Right lung (tissue), 5 donors: ENCODE measurements around the gene WDR62. TPM values are rescaled to one million over a fixed set of nuclear protein-coding genes. Genes with fewer than 3 reads are reported as not detected.
"Not testable (repeated sequence)": the region's sequence is repeated elsewhere in the genome, so short reads cannot be mapped to it uniquely, and the experiment has no call there.

Experiments used
- DNase-seq, 2 donors: peaks; one replicate each; pipeline ENCODE4 v3.0.0-alpha.2; 2013
- polyA plus RNA-seq, 5 donors: library from polyadenylated mRNA; unstranded; fragments of 120-200 nt; gene quantifications; one replicate each; pipeline versions ENCODE4 v1.2.1 to v1.2.3, GENCODE V29; 2013; ENCODE audit warnings: inconsistent platforms in 1 of 5, low replicate concordance in 1 of 5; ENCODE audit not compliant: insufficient read length in 5 of 5, insufficient read depth in 1 of 5

The WDR62 gene
- polyA plus RNA-seq, 5 donors, result 4.3 to 6.0 (median 4.9) TPM

DNA sequence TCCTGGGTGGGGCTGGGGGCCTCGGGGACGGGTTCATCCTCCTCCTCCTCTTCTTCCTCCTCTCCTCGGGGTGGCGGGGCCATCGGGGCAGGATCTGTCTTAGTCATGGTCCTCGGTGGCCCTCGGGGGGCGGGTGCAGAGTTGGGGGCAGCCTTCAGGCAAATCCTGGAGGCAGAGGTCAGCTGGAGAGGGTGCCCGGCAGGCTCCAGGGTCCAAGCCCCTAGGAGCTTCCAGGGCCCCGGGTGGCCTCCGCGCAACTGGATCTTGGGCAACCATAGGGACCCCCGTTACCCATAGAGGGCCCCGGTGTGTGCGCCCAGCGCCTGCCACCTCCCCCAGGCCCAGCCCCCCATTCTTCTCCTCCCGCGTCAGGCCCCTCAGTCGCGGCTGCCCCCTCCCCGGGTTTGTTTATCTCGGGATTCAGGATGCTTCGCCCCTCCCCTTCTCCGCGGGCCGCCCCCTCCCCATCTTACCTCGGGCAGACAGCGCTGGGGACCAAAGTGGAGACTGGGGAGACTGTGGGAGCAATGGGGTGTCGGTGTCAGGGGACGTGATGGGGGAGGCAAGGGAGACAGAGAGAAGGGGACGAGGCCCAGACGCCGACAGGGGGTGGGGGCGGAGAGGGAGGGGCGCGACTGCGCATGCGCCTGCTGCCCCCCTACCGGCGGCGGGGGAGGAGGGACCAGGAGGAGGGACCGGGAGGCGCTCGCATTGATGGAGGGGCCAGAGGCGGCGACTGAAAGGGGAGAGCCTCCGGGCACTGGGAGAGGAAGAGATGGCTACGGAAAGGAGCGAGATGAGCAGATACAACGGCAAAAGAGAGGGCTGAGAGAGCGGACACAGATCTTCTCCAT lies 22.2 kb upstream of the WDR62 start, which contains the start of gene CLIP3:
Gene CLIP3 (minus strand): TSS at position 623 of the 854 bp plus-strand sequence. CDS start 516 bp downstream, at position 107.
- DNase-seq, result peak; percentile 65 to 69

DNA sequence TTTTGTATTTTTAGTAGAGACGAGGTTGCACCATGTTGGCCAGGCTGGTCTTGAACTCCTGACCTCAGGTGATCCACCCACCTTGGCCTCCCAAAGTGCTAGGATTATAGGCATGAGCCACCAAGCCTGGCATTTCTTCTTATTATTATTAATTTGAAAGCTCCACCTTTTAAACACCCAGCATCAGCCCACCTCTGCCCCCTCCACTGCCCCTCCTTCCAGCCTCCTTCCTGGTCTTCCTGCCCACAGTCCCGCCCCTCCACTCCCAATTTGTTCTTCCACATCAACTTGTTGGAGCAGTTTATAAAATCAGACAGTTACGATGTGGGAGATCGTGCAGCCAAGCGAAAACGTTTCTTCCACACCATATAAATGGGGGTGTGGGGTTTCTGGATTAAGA lies 14.2 kb upstream of the WDR62 start:
- no peak for DNase-seq

DNA sequence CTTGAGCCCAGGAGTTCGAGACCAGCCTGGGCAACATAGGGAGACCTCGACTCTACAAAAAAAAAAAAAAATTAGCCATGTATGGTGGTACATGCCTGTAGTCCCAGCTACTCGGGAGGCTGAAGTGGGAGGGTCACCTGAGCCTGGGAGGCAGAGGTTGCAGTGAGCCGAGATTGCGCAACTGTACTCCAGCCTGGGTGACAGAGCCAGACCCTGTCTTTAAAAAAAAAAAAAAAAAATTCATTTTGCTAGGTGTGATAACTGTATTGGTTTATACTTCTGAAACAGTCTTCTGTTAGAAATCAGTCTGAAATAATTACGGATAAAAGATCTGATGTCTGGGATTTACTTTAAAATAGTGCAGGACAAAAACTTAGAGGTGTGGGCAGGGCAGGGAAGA lies 13.6 kb upstream of the WDR62 start:
- not testable (repeated sequence) for DNase-seq

DNA sequence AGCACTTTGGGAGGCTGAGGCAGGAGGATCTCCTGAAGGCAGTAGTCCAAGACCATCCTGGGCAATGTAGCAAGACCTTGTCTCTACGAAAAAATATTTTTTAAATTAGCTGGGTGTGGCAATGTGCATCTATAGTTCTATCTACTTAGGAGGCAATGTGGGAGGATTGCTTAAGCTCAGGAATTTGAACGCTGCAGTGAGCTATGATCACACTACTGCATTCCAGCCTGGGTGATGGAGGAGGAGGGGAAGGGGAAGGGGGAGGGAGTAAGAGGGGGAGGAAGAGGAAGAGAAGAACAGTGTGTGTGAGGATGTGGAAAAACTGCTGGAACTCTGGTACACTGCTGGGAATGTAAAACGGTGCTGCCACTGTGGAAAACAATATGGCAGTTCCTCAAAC lies 12.9 kb upstream of the WDR62 start:
- peak in 1 of 2 donors; percentile 13 for DNase-seq

DNA sequence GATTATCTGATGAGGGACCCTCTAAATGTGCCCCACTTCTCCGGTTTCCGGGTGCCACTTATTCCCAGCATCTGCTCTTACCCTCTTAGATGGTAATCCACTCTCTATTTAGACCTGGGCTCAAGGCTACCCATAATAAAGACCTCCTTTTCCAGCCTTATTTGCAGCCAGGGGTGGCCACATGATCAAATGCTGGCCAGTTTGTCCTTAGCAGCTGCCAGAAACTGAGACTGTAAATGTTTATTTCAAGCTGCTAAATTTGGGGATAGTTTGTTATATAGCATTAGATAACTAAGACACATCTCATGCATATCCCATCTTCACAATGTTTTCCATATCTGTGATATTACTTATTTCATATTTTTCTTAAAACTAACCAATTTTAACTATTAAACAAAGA lies 10.7 kb upstream of the WDR62 start:
- DNase-seq, result no peak

DNA sequence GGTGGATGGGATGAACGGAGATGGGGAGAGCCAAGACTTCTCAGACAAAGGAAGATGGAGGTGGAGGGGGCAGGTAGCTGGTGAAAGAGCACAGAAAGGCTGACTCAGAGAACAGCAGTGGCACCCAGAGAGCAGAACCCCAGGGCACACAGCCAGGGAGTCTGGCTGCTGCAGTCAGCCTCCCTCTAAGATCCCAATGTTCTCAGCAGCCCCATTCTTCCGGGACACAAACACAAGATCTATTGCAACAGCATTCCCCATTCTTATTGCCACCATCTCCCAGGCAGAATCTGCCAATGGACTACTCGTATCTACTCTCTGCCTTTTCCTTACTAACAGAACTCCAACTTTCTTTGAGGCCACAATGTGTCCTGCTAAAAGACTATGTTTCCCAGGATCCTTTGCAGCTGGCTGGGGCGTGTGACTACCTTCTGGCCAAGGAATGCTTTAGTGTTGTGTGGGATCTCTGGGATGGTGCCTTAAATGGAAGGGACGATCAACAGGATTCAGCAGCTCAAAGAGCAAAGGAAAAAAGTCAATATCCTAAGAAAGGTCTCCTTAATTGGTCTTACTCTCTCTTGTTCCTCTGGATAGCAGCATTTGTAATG lies 8.2 kb upstream of the WDR62 start:
- no peak for DNase-seq

DNA sequence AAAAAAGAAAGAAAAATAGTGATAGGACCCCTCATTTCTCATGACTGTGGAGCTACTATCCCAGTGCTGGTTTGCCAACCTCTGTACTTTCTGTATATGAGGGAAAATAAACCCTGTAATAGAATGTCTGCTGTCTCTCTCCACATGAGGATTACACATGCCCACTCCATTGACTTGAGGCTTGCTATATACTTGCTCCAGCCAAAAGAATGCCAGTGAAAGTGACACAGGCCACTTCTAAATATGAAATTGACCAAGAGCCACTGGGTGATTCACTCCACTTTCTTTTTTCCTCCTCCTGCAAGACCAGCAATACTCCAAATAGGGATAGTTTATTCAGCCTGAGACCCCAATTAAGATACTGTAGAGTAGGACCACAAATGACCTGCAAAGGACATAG lies 6.9 kb upstream of the WDR62 start:
- no peak for DNase-seq

DNA sequence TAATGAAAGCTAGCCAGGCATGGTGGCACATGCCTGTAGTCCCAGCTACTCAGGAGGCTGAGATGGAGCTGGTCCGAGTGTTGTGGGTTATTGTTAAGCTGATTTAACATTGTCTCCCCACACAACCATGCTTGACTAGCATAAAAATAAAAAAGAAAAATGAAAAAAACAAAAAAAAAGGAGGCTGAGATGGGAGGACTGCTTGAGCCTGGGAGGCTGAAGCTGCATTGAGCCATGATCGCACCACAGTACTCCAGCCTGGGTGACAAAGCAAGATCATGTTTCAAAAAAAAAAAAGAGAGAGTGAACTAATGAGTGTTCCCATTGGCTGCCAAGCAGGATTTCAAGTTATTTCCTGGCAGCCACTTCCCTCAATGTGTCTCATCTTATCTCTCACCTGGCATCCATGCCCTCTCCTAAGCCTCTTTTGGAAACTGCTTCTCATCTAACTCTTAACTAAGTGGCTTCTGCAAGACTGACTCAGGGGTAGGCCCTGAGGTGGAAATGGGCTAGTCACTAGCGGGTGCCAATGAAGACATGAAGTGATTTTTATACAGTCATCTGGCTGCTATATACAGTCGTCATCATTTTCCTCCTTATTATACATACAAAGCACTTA lies 5.5 kb upstream of the WDR62 start:
- DNase-seq, result no peak

DNA sequence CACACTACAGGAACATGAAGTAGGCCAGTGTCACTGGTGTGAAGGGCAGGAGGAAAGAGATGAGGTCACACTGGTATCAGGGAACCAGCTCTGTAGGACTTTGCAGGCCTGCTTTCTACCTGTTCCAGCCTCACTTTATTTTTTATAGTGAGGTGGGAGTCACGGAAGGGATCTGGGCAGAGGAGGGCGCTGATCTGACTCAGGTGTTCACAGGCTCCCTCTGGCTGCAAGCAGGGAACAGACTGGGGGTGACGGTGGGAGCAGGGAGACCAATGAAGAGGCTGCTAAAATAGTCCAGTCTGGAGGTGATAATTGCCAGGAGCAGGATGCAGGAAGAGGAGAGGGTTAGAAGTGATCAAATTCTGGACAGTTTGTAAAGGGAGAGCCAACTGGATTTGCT lies 3.5 kb upstream of the WDR62 start:
- DNase-seq, result no peak

DNA sequence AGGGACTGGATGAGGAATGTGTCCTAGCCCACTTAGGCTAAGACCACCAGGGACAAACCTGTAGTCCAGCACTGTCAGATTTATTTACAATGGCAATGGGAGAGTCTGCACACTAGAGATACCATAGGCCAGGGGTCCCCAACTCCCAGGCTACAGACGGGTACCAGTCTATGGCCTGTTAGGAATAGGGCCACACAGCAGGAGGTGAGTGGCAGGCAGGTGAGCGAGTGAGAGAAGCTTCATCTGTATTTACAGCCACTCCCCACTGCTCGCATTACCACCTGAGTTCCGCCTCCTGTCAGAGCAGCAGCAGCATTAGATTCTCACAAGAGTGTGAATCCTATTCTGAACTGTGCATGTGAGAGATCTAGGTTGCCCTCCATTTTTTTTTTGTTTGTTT lies 3.1 kb upstream of the WDR62 start:
- no peak for DNase-seq

DNA sequence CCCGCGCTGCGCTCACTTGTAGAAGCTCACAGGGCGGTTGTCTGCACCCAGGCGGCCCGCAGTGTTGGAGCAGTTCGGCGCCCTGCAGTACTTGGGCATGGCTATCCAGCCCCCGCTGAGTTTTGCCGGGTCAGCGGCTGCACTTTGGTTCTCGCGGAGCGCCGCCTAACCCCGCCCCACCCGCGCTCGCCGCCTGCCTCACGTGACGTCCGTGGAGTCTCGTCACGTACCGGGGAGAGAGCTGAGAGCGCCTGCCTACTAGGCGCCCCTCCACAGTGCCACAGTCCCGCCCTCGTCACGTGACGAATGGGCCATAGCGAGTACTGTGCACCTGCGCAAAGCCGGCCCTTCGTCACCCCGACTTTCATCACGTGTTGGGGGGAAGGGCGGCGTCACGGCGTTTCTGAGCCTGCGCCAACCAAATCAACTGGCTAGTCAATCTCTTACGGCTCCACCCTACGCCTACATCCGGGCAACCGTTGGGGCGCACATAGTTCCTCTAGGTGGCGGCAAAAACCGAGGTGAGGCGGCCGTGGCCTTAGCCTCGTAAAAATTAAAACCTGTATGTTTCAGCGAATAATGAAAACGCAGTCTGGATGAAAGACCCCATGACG lies 471 bp upstream of the WDR62 start, which contains the start of gene THAP8:
Gene THAP8 (minus strand): TSS at position 167 of the 614 bp plus-strand sequence. CDS start 68 bp downstream, at position 99.
- DNase-seq, result peak; percentile 100

DNA sequence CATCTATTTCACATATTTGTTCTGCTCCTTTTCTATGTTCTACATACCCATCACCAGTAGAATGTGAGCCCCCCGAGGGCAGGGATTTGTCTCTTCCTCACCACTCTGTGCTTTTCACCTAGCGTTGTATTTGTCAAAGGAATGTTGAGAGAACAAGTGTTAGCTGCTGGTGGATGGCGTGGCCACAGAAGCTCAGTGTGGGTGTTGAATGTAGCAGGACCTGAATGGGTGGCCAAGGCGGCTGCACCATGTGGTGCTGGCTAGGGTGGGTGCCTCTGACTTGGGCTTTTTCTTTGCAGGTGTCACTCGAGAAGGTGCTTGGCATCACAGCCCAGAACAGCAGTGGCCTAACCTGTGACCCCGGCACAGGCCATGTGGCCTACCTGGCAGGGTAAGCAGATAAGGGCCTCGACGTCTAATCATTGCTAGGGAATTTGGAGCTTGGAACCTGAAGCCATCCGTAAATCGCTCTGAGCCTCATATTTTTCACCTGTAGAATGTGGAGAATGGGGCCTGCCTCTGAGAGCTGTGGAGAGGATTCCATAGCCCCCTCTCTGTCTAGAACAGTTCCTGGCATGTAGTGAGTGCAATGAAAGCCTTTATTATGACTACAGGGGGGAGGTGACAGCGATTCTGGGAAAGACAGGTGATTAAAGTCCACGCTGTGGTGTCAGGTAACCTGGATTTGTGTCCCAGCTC lies 3.9 kb downstream of the WDR62 start:
- no peak for DNase-seq

DNA sequence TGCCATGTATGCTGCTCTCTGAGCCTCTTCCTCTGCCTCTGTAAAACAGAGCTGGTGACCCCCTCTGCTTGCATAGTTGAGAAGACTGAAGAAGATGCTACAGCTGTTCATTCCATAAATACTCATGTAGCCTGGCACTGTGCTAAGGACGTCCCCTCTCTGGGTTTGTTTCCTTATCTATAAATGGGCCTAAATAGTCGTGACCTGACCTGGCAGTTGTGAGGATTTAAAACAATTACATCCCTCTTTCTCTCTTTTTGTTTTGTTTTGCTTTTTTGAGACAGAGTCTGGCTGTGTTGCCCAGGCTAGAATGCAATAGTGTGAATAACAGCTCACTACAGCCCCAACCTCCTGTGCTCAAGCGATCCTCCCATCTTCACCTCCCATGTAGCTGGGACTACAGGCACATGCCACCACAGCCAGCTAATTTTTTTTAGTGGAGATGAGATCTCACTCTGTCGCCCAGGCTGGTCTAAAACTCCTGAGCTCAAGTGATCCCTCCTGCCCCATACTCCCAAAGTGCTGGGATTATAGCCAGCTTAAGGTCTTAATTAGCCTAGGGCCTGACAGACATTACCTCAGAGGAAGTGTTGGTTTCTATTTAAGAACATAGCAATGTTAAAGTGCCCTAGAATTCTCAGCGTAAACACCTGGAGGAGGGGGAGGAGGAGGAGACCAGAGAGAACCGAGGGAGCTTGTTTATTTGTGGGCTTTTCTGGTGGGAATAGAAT lies 4.6 kb downstream of the WDR62 start:
- DNase-seq, result no peak

DNA sequence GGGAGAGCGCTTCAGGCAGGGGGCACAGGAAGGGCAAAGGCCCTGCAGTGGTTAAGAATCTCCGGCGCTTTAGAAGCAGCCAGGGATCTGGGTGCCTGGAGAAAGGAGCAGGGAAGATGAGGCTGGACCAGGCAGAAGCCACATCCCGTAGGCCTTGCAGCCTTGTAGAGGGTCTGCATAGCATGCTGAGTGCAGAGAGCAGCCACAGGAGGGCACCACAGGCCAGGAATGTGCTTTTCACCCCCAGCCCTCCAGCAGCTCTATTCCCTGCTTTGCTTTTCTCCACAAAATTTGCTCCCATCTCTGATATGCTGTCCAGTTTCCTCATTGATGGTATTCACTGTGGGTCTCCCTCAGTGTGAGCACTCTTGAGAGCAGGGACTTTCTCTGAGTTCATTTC lies 5.7 kb downstream of the WDR62 start:
- DNase-seq, result no peak

DNA sequence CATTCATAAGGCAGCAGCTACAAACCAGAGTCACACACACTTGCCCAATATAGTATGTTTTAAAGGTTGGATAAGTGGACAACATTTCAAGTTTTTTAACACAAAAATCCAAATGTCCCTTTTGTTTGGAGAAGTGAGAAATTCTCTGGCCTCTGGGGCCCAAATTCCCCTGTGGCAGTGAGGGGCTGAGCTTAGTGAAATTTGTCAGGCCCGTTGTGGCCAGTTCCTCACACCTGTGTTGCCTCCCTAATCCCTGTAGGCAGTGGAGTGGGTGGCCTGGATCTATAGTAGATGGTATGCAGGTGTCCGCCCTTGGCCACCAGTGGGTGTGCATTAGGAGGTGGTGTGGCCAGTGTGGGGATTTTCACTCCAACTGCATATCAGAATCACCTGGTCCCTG lies 6.7 kb downstream of the WDR62 start:
- DNase-seq, result no peak

DNA sequence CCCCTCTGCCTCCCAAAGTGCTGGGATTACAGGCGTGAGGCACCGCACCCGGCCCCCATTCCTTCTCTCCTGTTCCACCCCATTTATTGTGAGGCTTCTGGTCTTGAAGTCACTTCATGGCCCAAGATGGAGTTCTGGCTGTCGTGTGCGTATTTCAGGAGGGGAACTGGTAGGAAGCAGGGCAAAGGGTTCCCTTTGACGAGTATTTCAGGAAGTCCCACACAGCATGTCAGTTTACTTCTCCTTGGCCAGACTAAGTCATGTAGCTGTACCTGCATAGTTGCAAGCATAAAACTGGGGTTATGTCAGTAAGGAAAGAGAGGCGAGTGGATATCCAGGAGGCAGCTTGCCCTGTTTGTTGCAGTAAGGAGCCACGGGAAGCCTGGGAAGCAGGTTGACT lies 10.1 kb downstream of the WDR62 start:
- DNase-seq, result no peak

DNA sequence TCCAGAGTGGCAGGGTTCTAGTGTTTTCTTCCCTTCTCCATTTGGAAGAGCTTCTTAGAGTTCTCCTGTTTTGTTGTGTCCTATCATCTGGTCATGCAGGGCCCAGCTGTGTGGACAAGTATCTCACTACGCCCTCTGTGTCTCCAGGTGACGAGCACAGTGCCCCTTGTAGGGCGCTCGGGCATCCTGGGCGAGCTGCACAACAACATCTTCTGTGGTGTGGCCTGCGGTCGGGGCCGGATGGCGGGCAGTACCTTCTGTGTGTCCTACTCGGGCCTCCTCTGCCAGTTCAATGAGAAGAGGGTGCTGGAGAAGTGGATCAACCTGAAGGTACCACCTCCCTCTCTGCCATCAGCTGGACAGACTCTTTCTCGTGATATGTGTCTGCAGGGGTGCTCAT lies 13.0 kb downstream of the WDR62 start:
- no peak for DNase-seq

DNA sequence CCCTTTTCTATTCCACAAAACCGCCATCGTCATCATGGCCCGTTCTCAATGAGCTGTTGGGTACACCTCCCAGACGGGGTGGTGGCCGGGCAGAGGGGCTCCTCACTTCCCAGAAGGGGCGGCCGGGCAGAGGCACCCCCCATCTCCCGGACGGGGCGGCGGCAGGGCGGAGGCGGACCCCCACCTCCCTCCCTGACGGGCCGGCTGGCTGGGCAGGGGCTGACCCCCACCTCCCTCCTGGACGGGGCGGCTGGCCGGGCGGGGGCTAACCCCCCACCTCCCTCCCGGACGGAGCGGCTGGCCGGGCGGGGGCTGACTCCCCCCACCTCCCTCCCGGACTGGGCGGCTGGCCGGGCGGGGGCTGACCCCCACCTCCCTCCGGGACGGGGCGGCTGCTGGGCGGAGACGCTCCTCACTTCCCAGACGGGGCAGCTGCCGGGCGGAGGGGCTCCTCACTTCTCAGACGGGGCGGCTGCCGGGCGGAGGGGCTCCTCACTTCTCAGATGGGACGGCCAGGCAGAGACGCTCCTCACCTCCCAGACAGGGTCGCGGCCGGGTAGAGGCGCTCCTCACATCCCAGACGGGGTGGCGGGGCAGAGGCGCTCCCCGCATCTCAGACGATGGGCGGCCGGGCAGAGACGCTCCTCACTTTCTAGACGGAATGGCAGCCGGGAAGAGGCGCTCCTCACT lies 14.3 kb downstream of the WDR62 start:
- not testable (repeated sequence) for DNase-seq

DNA sequence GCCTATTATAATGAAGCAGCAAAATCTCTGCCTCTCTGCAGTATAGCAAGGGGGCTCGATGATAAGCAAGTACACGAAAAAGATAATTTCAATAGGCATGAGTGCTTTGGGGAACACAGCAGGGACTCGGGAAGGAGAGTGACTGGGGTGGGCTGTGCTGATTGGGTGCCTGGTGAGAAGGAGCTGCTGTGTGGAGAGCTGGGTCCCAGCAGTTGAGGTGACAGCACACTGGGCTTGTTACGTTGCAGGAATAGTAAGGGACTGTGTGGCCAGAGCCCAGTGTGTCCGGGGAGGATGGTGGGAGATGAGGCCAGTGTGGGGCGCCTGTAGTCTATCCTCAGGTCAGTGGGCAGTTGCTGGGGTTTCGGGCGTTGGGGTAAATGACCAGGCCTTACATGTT lies 17.4 kb downstream of the WDR62 start:
- no peak for DNase-seq

DNA sequence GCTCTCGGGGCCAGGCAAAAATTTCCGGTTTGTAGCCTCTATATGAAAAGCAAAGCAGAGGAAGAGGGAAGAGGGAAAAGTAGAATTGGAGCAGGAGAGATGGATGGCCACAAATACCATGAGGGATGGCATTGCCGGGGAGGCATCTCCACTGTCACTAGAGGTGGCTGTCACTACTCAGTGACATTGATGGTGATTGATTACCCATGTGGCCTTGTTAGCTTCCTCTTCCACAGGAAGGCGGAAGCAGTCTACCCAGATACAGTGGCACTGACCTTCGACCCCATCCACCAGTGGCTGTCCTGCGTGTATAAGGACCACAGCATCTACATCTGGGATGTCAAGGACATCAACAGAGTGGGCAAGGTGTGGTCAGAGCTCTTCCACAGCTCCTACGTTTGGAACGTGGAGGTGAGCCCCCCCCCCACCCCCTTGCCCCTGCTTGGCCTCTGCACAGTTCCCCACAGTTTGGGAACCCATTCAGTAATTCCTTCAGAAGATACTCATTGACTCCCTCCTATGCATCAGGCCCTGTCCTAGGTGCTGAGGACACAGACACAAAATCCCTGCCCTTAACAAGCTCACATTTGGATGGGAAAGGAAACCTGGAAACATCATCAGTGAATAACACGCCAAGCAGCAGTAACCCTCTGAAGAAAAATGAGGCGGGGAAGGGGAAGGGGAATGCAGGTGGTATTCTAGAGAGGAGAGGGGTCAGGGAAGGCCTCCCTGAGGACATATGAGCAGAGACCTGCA lies 18.6 kb downstream of the WDR62 start:
- no peak for DNase-seq
